ENCODE measurements around the gene CS.

CS gene

DNA sequence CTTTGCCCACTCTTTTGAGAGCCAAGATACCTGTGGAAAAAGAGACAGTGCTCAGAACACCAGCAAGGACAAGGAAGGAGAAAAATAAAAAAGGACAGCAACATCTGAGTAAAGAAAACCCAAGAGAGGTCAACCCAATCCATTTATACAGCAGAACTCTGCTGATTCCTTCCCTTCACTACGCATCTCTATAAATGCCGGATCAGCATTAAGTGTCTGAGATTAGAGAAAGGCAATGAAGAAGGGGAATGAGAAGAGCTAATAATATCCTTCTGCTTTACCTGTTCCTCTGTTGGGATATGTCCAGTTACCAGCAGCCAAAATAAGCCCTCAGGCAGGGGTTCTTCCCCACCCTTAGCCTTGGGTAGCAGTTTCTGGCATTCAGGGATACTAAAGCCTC is 17.6 kb downstream of the CS start:
- H3K27ac ChIP-seq (ENCODE audit: low read length) = no peak overlapping the region
- H4K20me1 ChIP-seq (ENCODE audit: insufficient read depth, low read length) = no peaks in the 10 kb centered on the region
- H3K9me3 ChIP-seq (ENCODE audit: insufficient read depth, low read length) = no peaks in the 10 kb centered on the region
- peaks cover 35% of the 10 kb centered on the region for H3K36me3 ChIP-seq (replicated peaks; ENCODE audit: low read depth, low read length)
- H3K9ac ChIP-seq (ENCODE audit: low read length) = no peak overlapping the region
- H3K4me3 ChIP-seq (ENCODE audit: low read length) = no peak overlapping the region
- H2AFZ ChIP-seq (ENCODE audit: low read depth, low read length) = no peak overlapping the region
- H3K4me1 ChIP-seq (ENCODE audit: low read length) = no peaks in the 10 kb centered on the region
- peaks cover under 1% of the 10 kb centered on the region; the same call in 1 of the 2 replicates for H3K79me2 ChIP-seq (ENCODE audit: low read length)
- H3K27me3 ChIP-seq (ENCODE audit: low read depth, low read length) = no peaks in the 10 kb centered on the region
- no peak overlapping the region for H3K4me2 ChIP-seq (ENCODE audit: low read length)
- TF ChIP-seq, protein P1, sequence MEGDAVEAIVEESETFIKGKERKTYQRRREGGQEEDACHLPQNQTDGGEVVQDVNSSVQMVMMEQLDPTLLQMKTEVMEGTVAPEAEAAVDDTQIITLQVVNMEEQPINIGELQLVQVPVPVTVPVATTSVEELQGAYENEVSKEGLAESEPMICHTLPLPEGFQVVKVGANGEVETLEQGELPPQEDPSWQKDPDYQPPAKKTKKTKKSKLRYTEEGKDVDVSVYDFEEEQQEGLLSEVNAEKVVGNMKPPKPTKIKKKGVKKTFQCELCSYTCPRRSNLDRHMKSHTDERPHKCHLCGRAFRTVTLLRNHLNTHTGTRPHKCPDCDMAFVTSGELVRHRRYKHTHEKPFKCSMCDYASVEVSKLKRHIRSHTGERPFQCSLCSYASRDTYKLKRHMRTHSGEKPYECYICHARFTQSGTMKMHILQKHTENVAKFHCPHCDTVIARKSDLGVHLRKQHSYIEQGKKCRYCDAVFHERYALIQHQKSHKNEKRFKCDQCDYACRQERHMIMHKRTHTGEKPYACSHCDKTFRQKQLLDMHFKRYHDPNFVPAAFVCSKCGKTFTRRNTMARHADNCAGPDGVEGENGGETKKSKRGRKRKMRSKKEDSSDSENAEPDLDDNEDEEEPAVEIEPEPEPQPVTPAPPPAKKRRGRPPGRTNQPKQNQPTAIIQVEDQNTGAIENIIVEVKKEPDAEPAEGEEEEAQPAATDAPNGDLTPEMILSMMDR (IDR thresholded peaks at IDR 0.05; ENCODE audit: low read depth, low read length) = no peak
- TF ChIP-seq EZH2phosphoT487 (IDR thresholded peaks at IDR 0.05; ENCODE audit: low read depth) = no peak

DNA sequence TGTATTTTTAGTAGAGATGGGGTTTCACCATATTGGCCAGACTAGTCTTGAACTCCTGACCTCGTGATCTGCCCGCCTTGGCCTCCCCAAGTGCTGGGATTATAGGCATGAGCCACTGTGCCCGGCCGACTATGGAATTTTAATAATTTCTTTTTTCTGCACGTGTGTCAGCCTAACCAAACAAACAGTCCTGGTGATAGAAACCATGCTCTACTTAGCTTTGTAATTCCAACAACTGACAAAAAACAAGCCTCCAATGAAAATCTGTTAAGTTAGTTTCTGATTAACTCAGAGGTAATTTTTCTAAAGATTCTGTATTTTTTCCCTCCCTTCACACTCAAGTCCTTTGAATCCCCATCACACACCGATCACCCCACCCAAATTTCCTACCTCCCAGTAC is 18.1 kb downstream of the CS start:
- no peak for TF ChIP-seq EZH2phosphoT487 (IDR thresholded peaks at IDR 0.05; ENCODE audit: low read depth)
- TF ChIP-seq, protein P1 (IDR thresholded peaks at IDR 0.05; ENCODE audit: low read depth, low read length) = no peak
- Histone ChIP-seq H3K9me3 (ENCODE audit: insufficient read depth, low read length) (no peaks in the 10 kb centered on the region), H3K4me2 (ENCODE audit: low read length) (no peak overlapping the region), H3K9ac (ENCODE audit: low read length) (no peak overlapping the region), H3K27ac (ENCODE audit: low read length) (no peak overlapping the region), H3K27me3 (ENCODE audit: low read depth, low read length) (no peaks in the 10 kb centered on the region), H4K20me1 (ENCODE audit: insufficient read depth, low read length) (no peaks in the 10 kb centered on the region), H3K4me3 (ENCODE audit: low read length) (no peak overlapping the region), H3K79me2 (ENCODE audit: low read length) (no peaks in the 10 kb centered on the region; the same call in 1 of the 2 replicates), H3K4me1 (ENCODE audit: low read length) (no peaks in the 10 kb centered on the region), H3K36me3 (replicated peaks; ENCODE audit: low read depth, low read length) (peaks cover 35% of the 10 kb centered on the region), H2AFZ (ENCODE audit: low read depth, low read length) (no peak overlapping the region)

DNA sequence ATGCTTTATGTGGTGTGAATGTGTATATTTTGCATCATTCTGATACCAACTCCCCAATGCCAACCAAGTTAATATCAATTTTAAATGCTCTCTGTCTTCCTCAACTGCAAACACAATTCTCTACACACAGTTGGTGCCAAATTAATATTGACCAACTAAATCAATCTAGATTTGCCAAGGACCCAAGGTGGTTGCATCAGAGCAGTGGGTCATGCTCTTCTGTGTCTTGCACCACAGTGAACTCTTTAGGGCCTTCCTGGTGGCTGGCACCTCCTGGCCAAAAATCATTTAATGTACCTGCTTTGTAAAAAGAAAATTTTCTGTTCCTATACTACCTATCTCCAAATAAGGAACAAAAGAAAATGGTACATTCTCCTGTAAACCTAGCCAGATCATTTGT is 19.3 kb downstream of the CS start:
- no peak overlapping the region for H3K4me2 ChIP-seq (ENCODE audit: low read length)
- H3K27me3 ChIP-seq (ENCODE audit: low read depth, low read length) = no peaks in the 10 kb centered on the region
- H3K4me3 ChIP-seq (ENCODE audit: low read length) = no peak overlapping the region
- peaks cover 35% of the 10 kb centered on the region for H3K36me3 ChIP-seq (replicated peaks; ENCODE audit: low read depth, low read length)
- H2AFZ ChIP-seq (ENCODE audit: low read depth, low read length) = no peak overlapping the region
- H3K9me3 ChIP-seq (ENCODE audit: insufficient read depth, low read length) = no peaks in the 10 kb centered on the region
- no peaks in the 10 kb centered on the region for H3K4me1 ChIP-seq (ENCODE audit: low read length)
- H3K79me2 ChIP-seq (ENCODE audit: low read length) = no peaks in the 10 kb centered on the region
- H3K27ac ChIP-seq (ENCODE audit: low read length) = no peak overlapping the region
- H4K20me1 ChIP-seq (ENCODE audit: insufficient read depth, low read length) = no peaks in the 10 kb centered on the region
- TF ChIP-seq EZH2phosphoT487 (IDR thresholded peaks at IDR 0.05; ENCODE audit: low read depth) = no peak
- TF ChIP-seq, protein P1 (IDR thresholded peaks at IDR 0.05; ENCODE audit: low read depth, low read length) = no peak
- no peak overlapping the region for H3K9ac ChIP-seq (ENCODE audit: low read length)

DNA sequence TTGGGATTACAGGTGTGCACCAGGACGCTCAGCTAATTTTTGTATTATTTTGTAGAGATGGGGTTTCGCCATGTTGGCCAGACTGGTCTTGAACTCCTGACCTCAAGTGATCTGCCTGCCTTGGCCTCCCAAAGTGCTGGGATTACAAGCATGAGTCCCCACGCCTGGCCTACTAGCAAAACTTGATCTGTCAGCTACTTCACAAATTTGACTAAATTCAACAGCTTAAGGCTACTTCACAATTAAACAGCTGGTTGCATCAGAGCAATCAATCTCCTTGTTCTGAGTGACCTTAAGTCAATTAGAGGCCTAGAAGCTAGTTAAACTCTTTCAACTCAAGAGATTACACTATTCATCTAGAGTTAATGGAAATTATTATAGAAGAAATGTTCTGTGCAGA is 21.2 kb downstream of the CS start:
- Histone ChIP-seq H3K79me2 (ENCODE audit: low read length) (no peaks in the 10 kb centered on the region), H3K27me3 (ENCODE audit: low read depth, low read length) (no peaks in the 10 kb centered on the region), H3K4me2 (ENCODE audit: low read length) (no peak overlapping the region), H3K27ac (ENCODE audit: low read length) (no peak overlapping the region), H3K4me1 (ENCODE audit: low read length) (no peaks in the 10 kb centered on the region), H3K9ac (ENCODE audit: low read length) (no peak overlapping the region), H3K9me3 (ENCODE audit: insufficient read depth, low read length) (no peaks in the 10 kb centered on the region), H3K4me3 (ENCODE audit: low read length) (no peak overlapping the region), H4K20me1 (ENCODE audit: insufficient read depth, low read length) (no peaks in the 10 kb centered on the region), H3K36me3 (replicated peaks; ENCODE audit: low read depth, low read length) (peaks cover 43% of the 10 kb centered on the region), H2AFZ (ENCODE audit: low read depth, low read length) (no peak overlapping the region)
- TF ChIP-seq, protein P1 (IDR thresholded peaks at IDR 0.05; ENCODE audit: low read depth, low read length) = no peak
- no peak for TF ChIP-seq EZH2phosphoT487 (IDR thresholded peaks at IDR 0.05; ENCODE audit: low read depth)

All from OCI-LY3 (cell line).